Right atrium auricular region (tissue), 2 donors: ENCODE results near the gene PSD. TPM values are rescaled to one million over a fixed set of nuclear protein-coding genes. Genes with fewer than 3 reads are reported as not detected.
A peak's percentile ranks its signal among the peaks of the same experiment; 100 is the strongest.

Source experiments
- DNase-seq: peaks from one replicate; pipeline ENCODE4 v3.0.0-alpha.2; 2019; ENCODE audit warnings: low spot score
- H3K27ac ChIP-seq, 2 donors: fragments of 200-600 bp; sonication (generic); 1 replicate in 1 of 2; 2 replicates in 1 of 2; pipeline ENCODE4 v1.5.1; 2016 to 2019
- H3K27me3 ChIP-seq, 2 donors: fragments of 200-600 bp; sonication (generic); one replicate each; pipeline versions ENCODE4 v1.5.1 to v1.6.0; 2017 to 2019
- H3K36me3 ChIP-seq: fragments of 200-600 bp; sonication (generic); one replicate; pipeline ENCODE4 v1.5.1; 2016
- H3K4me1 ChIP-seq, 2 donors: fragments of 200-600 bp; sonication (generic); one replicate each; pipeline versions ENCODE4 v1.5.1 to v1.6.0; 2017 to 2019
- H3K4me3 ChIP-seq, 2 donors: fragments of 200-600 bp; sonication (generic); 1 replicate in 1 of 2; 2 replicates in 1 of 2; pipeline ENCODE4 v1.5.1; 2017 to 2019; ENCODE audit warnings: mild to moderate bottlenecking in 1 of 2, moderate library complexity in 1 of 2
- H3K9me3 ChIP-seq, 2 donors: fragments of 200-600 bp; sonication (generic); one replicate each; pipeline ENCODE4 v1.5.1; 2019
- total RNA-seq, 2 donors: library from RNA; depleted of rRNA; stranded (reverse); fragments of >200 nt; gene quantifications; one replicate each; pipeline ENCODE4 v1.1.0, GENCODE V29; 2016
- TF ChIP-seq, protein P1 (sequence below), 2 donors: fragments of 200-600 bp; sonication (generic); IDR thresholded peaks; one replicate each; pipeline ENCODE4 v1.5.1; 2019; ENCODE audit warnings: antibody characterized with exemption in 2 of 2

PSD gene
- total RNA-seq, 2 donors from 2014 or later: 2.2 to 9.7 TPM

DNA sequence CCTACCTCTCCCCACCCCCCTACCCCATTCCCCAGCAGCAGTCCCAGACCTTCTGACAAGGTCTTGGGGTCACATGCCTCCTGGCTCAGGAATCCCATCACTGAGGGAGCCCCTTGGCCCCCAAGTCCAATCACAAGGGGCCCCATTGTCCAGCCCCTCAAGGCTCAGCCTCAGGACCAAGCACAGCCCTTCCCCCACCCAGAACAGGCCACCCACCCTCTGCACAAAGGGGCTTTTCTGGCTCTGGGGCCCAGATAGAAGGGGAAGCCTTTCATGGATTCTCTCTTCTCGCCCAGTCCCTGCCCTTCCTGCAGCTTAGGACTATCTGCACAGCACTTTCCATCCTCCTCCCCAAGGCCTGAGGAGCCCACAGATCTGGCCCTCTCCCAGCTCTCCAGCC lies 6.9 kb upstream of the PSD start:
- Histone ChIP-seq H3K27me3 (no peaks in the 10 kb centered on the region), H3K4me3 (no peak overlapping the region), H3K4me1 (peaks cover 0 to 22% of the 10 kb centered on the region in 2 donors), H3K9me3 (no peaks in the 10 kb centered on the region), H3K36me3 (peaks cover 8% of the 10 kb centered on the region), H3K27ac (no peak overlapping the region)
- DNase-seq: no peak
- TF ChIP-seq, protein P1, sequence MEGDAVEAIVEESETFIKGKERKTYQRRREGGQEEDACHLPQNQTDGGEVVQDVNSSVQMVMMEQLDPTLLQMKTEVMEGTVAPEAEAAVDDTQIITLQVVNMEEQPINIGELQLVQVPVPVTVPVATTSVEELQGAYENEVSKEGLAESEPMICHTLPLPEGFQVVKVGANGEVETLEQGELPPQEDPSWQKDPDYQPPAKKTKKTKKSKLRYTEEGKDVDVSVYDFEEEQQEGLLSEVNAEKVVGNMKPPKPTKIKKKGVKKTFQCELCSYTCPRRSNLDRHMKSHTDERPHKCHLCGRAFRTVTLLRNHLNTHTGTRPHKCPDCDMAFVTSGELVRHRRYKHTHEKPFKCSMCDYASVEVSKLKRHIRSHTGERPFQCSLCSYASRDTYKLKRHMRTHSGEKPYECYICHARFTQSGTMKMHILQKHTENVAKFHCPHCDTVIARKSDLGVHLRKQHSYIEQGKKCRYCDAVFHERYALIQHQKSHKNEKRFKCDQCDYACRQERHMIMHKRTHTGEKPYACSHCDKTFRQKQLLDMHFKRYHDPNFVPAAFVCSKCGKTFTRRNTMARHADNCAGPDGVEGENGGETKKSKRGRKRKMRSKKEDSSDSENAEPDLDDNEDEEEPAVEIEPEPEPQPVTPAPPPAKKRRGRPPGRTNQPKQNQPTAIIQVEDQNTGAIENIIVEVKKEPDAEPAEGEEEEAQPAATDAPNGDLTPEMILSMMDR (IDR thresholded peaks at IDR 0.05): no peak

DNA sequence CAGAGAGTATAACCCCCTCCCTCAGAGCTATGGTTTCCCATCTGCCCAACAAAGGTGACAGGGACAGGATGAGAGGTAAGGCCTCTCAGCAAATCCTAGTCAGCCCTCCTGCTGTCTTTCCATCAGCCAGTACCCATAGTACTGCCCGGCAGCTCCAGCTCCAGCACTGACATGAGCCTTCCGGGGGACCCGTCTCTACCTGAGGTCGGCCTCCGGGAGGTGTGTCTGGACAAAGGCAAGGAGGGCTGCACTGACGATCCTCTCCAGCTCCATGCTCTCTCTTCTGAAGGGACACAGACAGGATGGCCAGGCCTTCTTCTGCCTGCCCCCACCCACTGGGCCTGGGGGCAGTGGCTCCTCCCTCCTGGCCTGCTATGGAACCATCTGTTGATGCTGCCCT lies 6.3 kb upstream of the PSD start:
- Histone ChIP-seq H3K27me3 (no peaks in the 10 kb centered on the region), H3K27ac (no peak overlapping the region), H3K36me3 (peaks cover 8% of the 10 kb centered on the region), H3K4me3 (no peak overlapping the region), H3K4me1 (peaks cover 0 to 28% of the 10 kb centered on the region in 2 donors), H3K9me3 (no peaks in the 10 kb centered on the region)
- DNase-seq: no peak
- TF ChIP-seq, protein P1 (IDR thresholded peaks at IDR 0.05): no peak

DNA sequence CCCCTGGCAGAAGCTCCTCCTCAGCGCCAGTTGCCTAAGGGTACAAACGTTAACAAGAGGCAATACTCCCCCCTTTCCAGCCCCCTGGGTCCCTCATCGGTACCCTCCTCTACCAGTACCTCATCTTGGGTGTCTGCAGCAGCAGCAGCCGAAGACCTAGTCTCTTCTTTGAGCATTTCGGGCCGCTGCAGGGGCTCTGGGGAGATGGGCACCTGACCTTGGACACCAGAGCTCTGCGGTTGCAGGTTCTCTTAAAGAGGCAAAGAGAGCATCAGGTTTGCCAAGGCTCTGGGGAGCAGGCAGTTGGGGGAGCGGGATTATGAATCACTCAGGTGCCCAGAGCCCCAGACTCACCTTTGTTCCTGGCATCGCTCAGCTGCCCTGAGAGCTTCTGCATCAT lies 5.6 kb upstream of the PSD start:
- peaks cover 8% of the 10 kb centered on the region for H3K36me3 ChIP-seq
- peaks cover 0 to 35% of the 10 kb centered on the region in 2 donors for H3K4me1 ChIP-seq
- no peak overlapping the region for H3K4me3 ChIP-seq
- H3K27ac ChIP-seq: no peak overlapping the region
- DNase-seq: no peak
- TF ChIP-seq, protein P1 (IDR thresholded peaks at IDR 0.05): no peak
- no peaks in the 10 kb centered on the region for H3K9me3 ChIP-seq
- no peaks in the 10 kb centered on the region for H3K27me3 ChIP-seq

DNA sequence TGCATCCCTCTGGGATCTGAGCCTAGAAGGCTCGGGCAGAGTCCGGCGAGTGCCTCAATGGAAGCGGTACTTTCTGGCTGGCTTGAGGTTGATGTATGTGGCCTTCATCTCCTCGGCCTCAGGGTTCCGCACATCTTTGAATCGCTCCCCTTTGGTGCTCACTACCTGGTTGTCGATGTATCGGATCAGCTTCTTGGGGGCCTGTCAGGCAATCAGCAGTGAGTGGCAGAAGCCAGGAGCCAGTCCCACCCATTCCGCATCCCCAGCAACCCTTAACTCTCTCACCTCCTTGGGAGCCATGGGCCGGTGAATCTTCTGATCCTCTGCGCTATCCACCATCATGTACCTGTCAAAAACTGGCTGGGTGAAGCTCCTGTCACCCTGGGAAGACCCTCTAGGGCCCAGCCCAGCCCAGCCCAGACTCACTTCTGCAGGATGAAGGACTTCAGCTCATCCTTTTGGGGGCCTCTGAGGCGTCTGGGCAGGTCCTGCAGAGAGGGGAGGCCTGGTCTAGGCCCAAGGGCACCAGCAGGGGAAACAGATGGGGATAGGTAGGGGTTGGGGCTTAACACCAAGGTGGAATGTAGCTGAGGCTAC lies 4.9 kb upstream of the PSD start:
- H3K36me3 ChIP-seq: peaks cover 8% of the 10 kb centered on the region
- no peaks in the 10 kb centered on the region for H3K9me3 ChIP-seq
- H3K27ac ChIP-seq: no peak overlapping the region
- no peak for DNase-seq
- TF ChIP-seq, protein P1 (IDR thresholded peaks at IDR 0.05): no peak
- peaks cover 0 to under 1% of the 10 kb centered on the region in 2 donors for H3K27me3 ChIP-seq
- H3K4me3 ChIP-seq: no peak overlapping the region
- peaks cover 0 to 41% of the 10 kb centered on the region in 2 donors for H3K4me1 ChIP-seq

DNA sequence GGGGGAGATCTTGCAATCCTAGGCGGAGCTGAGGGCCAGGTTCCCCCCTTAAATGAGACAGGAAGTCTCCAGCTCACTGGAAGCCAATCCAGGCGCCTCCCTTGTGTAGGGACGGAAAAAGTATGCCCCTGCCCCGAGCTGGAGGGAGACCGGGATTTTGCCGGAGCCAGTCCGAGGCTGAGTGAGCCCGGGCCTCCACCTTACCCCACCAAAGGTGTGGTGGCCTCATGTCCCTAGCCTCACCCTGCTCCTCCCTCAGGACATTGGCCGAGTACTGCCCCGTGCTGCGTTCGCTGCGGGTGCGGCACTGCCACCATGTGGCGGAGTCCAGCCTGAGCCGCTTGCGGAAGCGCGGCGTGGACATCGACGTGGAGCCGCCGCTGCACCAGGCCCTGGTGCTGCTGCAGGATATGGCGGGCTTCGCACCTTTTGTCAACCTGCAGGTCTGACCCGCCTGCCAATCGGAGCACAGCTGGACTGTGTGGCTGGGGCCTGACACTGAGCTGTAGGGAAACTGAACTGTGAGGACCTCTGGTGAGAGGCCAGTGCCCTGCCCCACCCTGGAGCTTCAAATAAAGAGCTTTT lies 4.1 kb upstream of the PSD start:
- TF ChIP-seq, protein P1 (IDR thresholded peaks at IDR 0.05): peak; percentile 59 to 88
- DNase-seq: peak; percentile 79
- H3K4me3 ChIP-seq: peak overlapping the region; percentile 71 to 94
- peaks cover 8% of the 10 kb centered on the region for H3K36me3 ChIP-seq
- no peaks in the 10 kb centered on the region for H3K9me3 ChIP-seq
- H3K27ac ChIP-seq: peak overlapping the region; percentile 85 to 89
- H3K4me1 ChIP-seq: peaks cover 0 to 41% of the 10 kb centered on the region in 2 donors
- peaks cover 0 to 3% of the 10 kb centered on the region in 2 donors for H3K27me3 ChIP-seq
